Stimulated activated CD4-positive, alpha-beta T cell treated with anti-CD3 and anti-CD28 coated beads, Interleukin-12 subunit alpha, Interleukin-12 subunit beta, amount 100 ng/mL, for 4 hours (primary cell): ENCODE data around the gene KRTAP5-8.
"Not testable (repeated sequence)": the region's sequence is repeated elsewhere in the genome, so short reads cannot be mapped to it uniquely, and the experiment has no call there.

Experiments used
- DNase-seq: peaks from one replicate; pipeline ENCODE4 v3.0.0-alpha.2; 2020

Gene KRTAP5-8

GRCh38 chr11:71575723-71576424 is 38.0 kb downstream of the KRTAP5-8 start:
- DNase-seq, result no peak

GRCh38 chr11:71576688-71577465 is 39.1 kb downstream of the KRTAP5-8 start:
- DNase-seq, result not testable (repeated sequence)

GRCh38 chr11:71577469-71578004 is 39.7 kb downstream of the KRTAP5-8 start:
- DNase-seq, result no peak

DNA sequence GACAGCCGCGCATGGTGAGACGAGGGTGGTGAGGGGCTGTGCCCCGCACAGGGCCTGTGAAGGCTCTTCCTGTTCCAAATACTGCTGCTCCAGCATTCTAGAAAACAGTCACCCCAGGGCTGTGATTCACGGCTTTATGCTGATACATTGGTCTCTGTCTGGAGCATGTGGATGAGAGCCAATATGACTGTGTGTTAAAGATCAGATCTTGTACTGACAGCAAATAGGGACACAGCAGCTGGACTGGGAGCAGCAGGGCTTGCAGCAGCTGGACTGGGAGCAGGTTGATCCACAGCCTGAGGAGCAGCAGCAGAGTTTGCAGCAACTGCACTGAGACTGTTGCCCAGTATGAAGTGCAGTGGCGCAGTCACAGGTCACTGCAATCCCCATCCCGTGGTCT is 41.7 kb downstream of the KRTAP5-8 start:
- not testable (repeated sequence) for DNase-seq

DNA sequence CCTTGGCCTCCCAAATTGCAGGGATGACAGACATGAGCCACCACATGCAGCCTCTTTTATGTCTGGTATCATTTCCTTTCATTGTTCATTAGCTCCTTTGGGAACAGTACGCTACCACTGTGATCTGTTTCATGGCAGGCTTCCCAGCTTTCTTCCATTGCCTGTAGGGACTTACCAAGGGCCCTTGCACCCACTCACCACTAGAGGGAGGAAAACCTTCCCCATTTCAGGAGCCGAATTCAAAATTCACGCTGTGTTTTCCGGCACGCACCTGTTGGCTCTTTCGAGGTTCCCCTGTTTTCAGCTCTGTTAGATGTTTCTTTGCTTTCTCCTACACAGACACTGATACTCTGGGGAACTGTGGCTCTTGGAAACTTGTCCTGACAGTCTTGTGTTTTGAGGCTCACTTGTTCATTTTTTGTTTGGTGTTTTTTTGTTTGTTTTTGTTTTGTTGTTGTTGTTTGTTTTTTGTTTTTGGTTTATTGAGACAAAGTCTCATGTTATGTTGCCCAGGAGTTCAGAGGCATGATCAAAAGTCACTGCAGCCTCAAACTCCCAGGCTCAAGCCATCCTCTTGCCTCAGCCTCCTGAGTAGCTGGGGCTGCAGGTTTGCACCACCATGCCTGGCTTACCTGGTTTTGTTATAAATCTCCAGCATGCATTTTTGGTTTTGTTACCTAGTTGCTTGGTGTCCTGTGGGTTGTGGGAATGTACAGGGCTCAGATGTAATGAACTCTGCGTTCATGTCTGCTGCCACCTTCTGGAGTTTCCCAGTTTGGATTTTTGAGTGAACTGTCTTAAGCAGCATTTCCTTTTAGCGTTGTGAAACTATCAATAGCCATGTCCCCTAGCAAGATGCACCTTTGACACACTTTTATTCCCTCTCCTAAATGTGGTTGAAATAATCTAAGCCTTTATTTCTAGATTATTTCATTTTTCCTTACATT is 42.5 kb downstream of the KRTAP5-8 start:
- peak; percentile 11 for DNase-seq

- no peak for DNase-seq
Observed at GRCh38 chr11:71581826-71582225, 44.0 kb downstream of the KRTAP5-8 start.

GRCh38 chr11:71582309-71582895 is 44.6 kb downstream of the KRTAP5-8 start, which contains the start of gene KRTAP5-11:
Gene KRTAP5-11, minus strand, starts transcription at chr11:71582875. Its CDS starts 38 bp downstream, at chr11:71582837.
- DNase-seq, result no peak

DNA sequence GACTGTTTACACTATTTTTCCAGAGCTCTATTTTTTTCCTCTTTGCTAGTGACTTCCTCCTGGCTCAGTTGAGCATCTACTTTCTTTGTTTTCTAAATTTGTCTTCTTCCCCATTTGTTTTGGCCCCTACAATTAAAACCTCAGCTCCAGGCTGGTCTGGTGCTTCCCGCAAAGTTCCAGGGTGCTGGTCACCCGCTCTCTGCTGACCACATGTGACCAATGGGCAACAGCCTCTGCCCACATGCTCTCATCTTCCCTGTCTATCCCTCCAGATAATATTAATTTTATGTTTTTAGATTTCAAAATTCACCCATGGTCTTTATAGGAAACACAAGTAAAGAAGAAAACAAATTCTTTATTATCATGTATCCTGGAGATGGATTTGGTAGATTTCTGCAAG is 45.1 kb downstream of the KRTAP5-8 start:
- DNase-seq, result not testable (repeated sequence)

- DNase-seq, result not testable (repeated sequence)
Observed at GRCh38 chr11:71585673-71586072, 47.8 kb downstream of the KRTAP5-8 start.

GRCh38 chr11:71588314-71588713 is 50.5 kb downstream of the KRTAP5-8 start:
- not testable (repeated sequence) for DNase-seq
